GM18517 (cell line): ENCODE data around the gene EPB41L2.
A peak's percentile ranks its signal among the peaks of the same experiment; 100 is the strongest.

ENCODE experiments used
- ATAC-seq: cut with Tn5 transposase; IDR thresholded peaks from one replicate; pipeline ENCODE4 v1.9.1; 2021; ENCODE audit warnings: mild to moderate bottlenecking, moderate library complexity; ENCODE audit not compliant: unreplicated experiment

The EPB41L2 gene

DNA sequence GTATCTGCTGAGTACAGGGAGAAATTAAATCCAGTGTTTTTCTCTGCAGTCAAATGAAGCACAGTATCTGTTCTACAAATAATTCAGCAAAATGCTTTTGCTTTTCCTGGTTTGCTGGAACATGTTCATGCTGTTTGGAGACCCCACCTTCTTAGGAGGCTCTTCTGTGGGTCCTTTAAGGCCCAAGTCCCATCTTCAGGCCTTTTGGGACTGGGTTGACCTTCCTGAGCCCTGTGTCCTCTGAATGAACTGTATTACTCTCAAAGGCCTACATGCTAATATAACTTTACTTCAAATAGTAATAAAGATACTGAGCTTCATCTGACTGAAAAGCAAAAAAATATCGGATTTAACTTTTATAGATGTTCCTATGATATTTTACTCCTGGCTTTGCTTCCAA is 216.5 kb downstream of the EPB41L2 start:
- no peak for ATAC-seq

DNA sequence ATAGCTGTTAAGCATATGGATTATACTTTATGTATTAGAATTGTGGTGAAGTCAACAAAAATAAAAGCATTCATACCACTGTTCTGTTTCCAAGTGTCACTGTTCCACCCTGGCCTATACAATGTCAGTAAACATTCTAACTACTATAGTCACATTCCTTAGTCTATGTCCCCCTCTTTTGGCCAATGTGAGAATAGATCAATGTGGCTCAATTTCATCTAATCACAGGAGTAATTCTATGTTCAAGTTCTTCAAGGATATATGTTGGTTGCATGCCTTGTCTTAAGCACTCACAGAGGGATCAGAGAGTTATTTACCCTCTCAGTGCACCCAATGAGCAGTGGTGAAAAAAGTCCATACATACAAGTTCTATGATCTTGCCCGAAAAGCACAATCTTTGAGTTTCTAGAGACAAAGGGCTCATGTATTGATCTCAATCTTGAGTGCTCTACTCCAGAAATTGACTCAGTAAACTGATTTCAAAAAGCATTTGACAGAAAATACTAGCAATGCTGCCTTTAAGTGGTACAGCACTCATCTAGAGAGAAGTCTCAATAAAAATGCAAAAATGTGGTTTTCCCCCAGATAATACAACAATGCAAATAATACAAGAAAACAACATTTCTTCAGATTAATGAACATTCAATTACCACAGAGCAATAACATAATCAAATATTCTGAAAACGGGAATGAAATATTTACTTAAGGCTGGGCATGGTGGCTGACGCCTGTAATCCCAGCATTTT is 219.3 kb downstream of the EPB41L2 start:
- ATAC-seq, result peak; percentile 82

DNA sequence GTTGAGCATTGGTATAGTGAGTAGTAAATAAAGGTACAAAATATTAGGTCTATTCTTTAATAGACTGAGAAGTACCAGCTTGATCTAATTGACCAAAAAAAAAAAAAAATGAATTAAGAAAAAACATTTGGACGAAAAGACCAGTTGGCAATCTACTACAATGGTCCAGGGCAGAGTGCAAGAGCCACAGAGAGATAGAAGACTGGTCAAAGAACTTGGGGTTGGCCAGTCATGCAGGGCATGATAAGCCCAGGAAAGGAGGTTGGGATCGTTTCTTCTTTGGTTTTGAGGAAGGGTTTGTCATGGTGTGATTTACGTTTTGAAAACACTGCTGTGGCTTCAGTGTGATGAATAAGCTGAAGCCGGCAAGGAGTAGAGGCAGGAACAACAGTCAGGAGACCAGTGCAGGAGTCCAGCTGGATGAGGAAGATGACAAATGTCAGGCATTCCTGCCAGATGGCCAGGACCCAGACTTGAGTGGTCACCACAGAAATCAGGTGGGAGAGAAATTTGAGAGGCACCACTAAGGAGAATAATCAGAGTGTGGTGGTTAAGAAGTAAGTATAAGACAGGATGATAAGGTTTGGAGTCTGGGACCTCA is 221.8 kb downstream of the EPB41L2 start:
- no peak for ATAC-seq

DNA sequence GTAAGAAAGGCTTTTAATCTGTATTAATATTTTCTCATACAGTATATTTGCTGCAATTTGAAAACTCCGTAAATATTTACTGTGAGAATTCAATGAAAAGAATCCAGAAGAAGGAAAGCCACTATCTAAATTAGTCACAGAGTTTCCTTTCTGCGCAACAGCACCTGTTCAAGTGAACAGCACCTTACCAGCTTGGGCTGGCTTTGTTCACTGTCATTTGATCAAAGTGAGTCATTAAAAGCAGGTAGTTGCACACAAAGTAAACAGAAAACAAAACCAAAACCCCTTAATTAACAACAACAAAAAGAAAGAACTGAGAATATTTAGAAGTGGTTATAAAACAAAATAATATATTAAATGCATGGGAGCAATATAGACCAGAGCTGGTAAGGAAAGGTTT is 223.0 kb downstream of the EPB41L2 start:
- no peak for ATAC-seq

DNA sequence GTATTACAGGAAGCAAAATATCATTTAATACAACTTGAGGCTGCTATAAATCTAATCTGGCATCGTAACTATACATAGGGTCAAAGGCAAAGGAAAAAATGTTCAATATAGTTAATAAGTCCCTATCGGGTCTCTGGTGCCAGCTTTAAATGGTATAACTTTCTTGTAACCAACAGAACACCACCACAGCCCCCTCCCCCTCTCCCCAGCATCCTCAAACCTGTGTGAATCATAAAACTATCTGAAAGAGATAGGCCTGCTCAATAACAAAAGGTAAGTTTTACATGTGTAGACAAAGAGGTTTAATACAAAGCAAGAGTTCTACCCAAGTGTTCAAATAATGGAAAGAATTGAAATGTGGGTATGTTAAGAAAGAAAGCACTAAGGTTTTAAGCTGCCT is 223.7 kb downstream of the EPB41L2 start:
- no peak for ATAC-seq

DNA sequence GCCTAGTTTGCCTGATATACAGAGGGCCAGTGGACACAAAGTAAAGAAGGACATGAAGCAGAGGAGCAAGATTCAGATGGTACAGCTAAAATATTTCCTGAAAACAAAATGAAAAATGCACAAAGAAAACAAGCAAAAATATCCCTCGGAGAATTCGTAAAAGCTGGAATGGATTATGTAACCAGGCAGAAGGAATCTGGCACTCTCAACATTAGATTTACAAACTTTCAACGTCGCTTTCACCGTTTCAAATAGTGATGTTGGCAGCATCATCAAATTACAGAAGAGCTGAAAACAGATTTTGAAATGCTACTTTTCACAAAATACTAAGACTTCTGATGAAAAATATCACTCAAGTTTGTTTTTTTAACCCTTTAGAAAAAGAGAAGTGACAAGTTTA is 224.1 kb downstream of the EPB41L2 start:
- no peak for ATAC-seq

DNA sequence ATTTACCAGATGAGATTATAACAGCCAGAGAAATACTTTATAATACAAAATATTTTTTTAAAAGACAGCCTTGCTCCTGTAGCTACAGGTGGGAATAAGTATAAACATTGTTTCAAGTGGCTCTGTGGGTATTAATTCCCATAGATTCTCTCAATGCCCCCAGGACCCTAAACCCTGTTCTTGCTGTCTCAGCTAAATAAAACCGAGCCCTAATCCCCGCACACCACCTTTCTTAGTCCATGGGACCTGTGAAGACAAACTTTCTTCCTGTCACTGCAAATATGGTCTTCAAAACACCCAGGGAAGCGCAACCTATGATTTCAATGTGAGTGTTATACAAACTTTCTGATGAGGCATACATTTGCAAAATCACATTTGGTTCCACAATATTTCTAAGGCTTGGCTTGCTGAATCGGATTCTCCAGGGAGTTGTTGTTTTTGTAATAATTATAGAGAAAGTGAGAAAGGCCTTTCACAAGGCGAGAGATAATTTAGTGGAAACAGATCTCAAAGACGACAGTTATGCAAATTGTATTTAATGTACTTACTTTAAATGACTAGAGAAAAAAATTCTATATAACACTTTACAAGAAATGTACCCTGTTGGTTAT is 224.7 kb downstream of the EPB41L2 start:
- ATAC-seq, result no peak

DNA sequence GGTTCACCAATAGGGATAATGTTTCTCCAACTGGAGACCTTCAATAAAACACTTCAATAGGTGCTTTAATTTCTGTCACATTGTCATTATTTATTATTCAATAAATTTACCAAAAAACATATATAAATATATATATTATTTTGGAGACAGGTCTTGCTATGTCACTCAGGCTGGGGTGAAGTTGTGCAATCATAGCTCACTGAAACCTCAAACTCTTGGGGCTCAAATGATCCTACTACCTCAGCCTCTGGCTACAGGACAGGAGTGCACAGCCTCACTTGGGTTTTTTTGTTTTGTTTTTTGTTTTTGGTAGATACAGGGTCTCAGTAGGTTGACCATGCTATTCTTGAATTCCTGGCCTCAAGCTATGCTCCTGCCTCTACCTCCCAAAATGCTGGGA is 226.0 kb downstream of the EPB41L2 start:
- no peak for ATAC-seq

DNA sequence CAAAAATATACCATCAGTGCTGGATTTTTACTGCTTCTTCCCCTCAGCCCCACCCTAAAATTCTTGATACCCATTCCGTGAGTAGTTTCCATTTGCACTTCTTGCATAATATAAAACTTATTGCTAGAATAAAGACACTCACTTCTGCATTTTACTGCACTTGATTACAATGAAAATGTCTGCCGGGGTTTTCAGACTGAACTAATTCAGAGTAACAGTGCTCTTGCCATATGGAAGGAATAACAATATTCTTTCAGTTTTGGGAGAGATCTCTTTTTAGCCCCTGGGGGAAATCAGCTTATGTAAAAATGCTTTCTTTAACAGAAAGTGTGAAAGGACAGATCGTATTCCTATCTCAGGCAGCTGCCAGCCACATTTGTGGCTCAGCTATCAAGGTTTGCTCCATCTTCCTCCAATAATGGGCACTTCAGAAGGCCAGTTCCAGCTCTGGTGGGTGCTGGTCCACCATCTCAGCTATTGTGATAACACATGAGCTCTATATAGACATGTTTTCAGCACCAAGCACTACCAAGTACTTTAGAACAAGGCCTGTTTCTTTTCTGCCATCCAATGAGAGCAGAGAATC is 226.9 kb downstream of the EPB41L2 start:
- ATAC-seq, result no peak

DNA sequence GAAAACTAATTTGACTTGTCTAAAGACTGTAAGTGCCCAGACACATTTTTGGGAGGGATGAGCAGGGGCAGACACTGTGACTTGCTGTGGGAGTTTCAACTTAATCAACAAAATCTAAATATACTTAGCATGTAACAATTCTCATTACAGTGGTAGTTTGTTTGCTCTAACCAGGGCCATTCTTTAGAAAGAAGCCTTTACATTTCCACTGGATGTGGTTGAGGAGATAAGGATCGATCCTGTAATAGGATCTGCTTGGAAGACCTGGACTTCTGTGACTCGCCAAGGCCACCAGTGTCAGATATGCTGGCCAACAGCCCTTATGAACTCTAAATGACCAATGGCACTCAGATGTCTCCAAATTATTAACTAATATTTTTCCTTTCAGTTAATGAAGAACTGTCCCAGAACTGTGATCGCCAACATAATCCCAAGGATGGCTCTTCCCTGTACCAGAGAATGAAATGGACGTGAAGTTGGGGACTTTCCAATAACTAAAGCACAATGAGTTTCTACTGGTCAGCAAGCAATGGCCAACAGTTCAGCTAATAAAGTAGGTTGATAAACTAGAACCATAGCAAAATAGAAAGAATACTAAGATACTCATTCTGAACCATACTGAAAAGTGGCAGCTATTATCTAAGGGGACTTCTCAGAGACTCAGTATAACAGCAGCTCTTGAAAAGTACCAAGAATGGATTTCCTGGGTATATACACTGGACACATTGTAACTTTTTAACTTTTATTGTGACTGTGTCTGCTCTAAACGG is 228.4 kb downstream of the EPB41L2 start:
- ATAC-seq, result no peak

DNA sequence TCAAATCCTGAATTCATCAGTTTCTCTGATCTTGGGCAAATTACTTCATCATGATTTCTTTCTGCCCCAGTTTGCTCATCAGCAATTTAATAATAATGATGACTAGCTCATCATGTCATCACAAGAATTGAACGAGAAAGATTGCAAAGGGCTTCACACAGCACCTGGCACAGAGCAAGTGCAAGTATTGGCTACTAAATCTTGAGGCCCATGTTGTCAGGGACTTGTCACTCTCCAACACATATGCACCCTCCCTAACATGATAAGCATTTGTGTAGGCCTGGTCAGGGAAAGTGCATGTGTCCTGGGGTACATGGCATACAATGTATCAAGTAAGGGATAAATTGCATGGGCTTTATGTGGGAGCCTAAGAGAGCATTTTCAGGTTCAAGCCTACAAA is 229.5 kb downstream of the EPB41L2 start:
- no peak for ATAC-seq

DNA sequence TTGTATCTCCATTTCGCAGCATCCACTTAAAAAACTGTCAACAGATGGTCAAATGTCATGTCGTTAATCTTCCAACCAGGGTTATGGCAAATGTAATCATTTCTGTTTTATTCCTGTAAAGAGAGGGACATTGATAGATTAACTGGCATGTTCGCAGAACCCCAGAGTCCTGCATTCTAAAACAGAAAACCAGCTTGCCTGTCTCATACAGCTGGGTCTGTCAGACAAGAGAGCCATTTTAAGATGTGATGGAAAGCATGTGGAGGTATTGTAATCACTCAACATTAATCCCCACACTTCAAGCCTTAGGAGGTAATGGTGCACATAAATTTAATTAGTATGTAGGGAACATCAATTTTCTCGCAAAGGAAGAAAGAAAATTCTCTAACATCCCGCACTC is 231.4 kb downstream of the EPB41L2 start:
- no peak for ATAC-seq

DNA sequence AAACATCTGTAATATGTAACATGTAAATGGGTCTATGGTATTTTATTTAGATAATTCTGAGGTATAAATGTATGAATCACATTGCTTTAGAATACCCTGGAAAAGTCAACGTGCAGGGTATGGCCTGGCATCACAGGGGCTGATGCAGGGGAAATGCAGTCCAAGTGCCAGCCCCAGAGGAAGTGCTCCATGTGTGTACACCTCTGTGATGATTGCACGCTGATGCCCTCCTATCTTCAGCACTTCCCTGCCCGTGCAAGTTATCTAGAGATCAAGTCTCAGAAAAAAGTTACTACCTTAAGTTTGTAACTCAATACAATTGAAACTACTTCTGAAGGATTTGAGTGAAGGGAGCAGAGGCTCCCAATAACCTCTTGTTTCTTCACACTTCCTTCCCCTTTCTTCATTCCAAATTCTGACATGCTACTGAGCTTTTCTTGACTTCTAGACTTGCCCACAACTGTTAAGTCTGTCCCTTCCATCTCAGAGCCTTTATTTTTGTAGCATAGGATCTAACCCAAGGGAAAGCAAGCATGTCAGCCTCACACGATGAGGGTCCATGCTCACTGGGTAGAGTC is 233.6 kb downstream of the EPB41L2 start:
- no peak for ATAC-seq

DNA sequence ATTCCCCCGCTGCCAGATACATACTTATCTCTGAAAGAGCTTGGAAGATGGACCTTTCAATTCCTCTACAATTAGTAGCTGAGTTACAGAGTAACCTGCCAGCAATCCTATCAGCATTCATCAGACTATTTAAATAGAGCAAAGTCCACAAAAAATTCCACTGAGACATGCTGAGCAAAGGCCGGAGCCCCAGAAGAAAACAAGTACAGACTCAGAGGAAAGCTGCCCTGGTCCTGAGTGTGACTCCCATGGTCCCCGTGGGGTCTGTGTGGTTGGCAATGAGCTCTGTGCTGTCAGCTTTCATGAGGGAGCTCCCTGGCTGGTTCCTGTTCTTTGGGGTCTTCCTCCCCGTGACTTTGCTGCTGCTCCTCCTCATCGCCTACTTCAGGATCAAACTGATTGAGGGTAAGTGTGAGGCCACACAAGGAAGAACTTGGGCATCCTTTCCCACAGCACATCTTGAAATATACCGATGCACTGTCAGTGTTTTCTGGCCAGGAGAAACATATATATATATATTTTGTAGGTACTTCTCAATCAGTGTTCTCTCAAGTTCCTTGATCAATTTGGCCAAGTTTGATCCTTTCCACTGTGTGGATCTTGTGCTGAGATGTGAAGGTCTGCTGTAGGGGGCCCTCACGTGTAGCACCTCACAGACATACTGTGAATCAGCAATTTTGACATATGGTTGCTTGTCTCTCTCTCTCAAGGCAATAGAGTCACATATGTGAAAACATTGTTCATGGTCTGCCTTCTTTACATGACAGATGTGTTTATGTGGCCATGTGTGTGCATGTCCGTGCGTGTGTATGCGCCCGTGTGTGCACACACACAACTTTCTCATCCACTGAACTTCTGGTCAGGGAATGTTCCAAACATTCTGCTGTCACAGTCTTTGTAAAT is 235.5 kb downstream of the EPB41L2 start, which contains the start of gene SMLR1:
Gene SMLR1 (plus strand): TSS at position 160 of the 903 bp plus-strand sequence. CDS start 8 bp downstream, at position 168.
- ATAC-seq, result no peak

DNA sequence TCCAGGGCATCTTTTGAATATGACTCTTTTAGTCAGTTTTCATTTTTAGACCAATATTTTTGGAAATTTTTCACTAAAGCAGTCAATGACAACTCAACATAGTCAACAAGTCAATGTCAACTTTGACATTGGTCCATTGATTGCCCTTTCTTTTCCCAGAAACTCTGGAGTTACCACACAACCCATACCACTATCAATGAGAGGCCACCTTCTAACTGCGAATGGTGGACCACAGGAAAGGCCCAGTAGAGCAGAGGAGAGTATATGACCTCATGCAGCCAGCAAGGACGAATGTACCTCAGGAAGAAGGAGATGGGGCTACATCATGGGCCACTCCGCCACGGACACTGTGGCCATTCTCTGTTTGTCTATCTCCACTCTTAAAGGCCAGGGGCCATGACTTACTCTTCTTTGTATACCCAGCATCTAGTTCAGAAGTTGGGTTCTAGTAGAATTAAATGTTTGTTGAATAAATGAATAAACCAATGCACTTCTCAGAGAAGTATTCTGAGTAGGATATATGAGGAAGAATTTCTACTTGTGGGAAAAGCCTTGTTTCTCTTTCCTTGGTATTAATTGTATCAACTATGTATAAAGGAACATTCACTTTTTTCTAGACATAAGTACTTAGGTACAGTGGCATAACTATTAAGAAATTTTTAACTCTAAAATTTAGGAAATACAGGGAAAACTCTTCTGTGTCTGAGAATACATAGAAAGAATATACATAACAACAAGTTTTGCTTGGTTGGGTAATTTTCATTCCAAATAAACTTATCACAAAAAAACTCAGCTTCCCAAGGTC is 236.4 kb downstream of the EPB41L2 start:
- ATAC-seq, result no peak

DNA sequence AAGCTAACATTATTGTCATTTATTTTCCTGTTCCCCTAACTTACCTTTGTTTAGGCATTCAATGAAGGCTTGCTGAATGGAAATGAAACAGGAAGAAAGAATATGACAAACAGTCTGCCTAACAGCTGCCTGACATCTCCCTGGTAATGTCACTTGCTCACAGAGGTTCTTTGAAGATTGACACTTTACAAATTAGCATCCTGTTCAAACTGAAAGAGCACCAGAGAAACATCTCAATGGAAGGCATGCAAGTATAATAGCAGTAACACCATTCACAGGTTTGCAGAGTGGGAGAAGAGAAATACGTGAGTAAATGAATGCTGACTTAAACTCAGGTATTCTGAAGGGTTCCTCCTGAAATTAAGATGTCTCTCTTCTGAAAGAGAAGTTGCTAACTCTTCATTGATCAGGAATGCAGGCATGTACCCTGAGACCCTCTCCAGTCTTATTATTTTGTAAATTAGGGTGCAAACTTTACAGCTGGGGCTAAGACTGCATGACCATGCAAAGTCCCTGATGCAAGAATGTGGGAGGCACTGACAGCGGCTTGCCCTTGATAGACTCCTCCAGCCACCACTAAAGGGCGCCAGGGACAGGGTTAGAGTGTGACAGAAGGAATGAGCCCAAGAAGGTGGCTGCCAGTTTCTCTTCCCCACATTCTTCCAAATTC is 237.1 kb downstream of the EPB41L2 start:
- peak; percentile 52 for ATAC-seq

DNA sequence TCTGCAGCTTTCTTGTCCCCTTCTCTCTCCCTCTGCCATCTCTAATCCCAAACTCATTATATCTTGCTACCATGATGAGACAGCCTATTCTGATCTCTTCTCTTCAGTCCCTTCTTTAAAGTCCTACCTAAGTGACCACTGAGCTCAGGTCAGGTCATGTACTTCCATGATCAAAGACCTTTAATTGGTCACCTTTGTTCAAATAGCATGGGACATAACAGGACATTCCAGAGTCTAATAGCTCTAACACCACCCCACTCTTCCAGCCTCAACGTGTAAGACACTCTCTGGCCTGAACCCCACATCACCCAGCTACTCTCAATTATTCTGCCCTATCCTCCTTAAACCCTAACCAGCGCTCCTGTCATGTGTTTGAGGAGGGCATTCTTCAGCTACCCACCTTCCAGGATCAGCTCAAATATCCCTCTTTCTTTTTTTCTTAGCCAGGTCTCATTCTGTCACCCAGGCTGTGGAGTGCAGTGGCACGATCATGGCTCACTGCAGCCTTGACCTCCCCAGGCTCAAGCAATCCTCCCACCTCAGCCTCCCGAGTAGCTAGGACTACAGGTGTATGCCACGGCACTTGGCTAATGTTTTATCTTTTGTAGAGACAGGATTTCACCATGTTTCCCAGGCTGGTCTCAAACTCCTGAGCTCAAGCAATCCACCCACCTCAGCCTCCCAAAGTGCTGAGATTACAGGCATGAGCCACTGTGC is 237.9 kb downstream of the EPB41L2 start:
- peak; percentile 13 for ATAC-seq

DNA sequence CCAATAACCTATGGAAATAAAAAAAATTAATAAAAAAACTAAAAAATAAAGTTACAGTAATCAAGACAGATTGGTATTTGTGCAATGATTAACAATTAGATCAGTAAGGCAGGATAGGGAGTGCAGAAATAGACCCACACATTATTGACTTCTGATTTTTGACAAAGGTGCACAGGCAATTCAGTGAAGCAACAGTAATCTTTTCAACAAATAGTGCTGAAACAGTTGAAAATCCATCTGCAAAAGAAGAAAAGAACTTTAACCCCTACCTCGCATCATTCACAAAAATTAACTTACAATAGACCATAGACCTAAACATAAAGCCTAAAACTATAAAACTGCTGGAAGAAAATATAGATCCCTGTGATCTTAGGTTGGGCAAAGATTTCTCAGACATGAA is 240.3 kb downstream of the EPB41L2 start:
- no peak for ATAC-seq
